ENCODE results near the gene TMTC2.

- no peak for TF ChIP-seq EZH2phosphoT487 (IDR thresholded peaks at IDR 0.05; ENCODE audit: insufficient read depth, low read depth)
- no peak for TF ChIP-seq EZH2 (IDR thresholded peaks at IDR 0.05; ENCODE audit: insufficient read depth, poor library complexity, severe bottlenecking)
Measured at GRCh38 chr12:82867762-82868500, 181.2 kb downstream of the TMTC2 start.

Measured in GM23248 (cell line).